HepG2 (cell line): ENCODE measurements around the gene PTCD1. TPM values are rescaled to one million over a fixed set of nuclear protein-coding genes. Genes with fewer than 3 reads are reported as not detected.

Source experiments
- BCL6 ChIP-seq: IDR thresholded peaks from 2 replicates; pipeline ENCODE4 v1.6.1; 2016; ENCODE audit warnings: missing genetic modification reagents, missing compliant biosample characterization
- FOXP1 ChIP-seq, 2 experiments: fragments of 450-650 bp in 1 of 2; IDR thresholded peaks; 2 replicates each; pipeline ENCODE4 v1.6.1; 2017 to 2018; ENCODE audit warnings: antibody characterized with exemption in 1 of 2
- KIAA2018 ChIP-seq: sonication (generic); formaldehyde crosslinking; IDR thresholded peaks from 2 replicates; pipeline ENCODE4 v1.5.0; 2020; ENCODE audit warnings: mild to moderate bottlenecking, missing genetic modification reagents, borderline replicate concordance
- PRMT3 ChIP-seq: sonication (generic); formaldehyde crosslinking; IDR thresholded peaks from 2 replicates; pipeline ENCODE4 v1.8.1; 2022; ENCODE audit warnings: low read depth, mild to moderate bottlenecking, moderate library complexity, missing genetic modification reagents, borderline replicate concordance
- PRPF4 ChIP-seq: fragments of 200-400 bp; formaldehyde crosslinking; IDR thresholded peaks from 2 replicates; pipeline ENCODE4 v1.6.1; 2016; ENCODE audit warnings: low read length, low read depth; ENCODE audit not compliant: poor library complexity, severe bottlenecking
- TBP ChIP-seq: sonication (generic); formaldehyde crosslinking; IDR thresholded peaks from 2 replicates; pipeline ENCODE4 v1.5.0; 2020; ENCODE audit warnings: missing genetic modification reagents
- ZBTB25 ChIP-seq: IDR thresholded peaks from 2 replicates; pipeline ENCODE4 v1.6.1; 2018; ENCODE audit warnings: missing genetic modification reagents
- ZFAT ChIP-seq: sonication (generic); formaldehyde crosslinking; conservative IDR thresholded peaks from 2 replicates; pipeline ENCODE4 v1.8.1; 2023; ENCODE audit warnings: missing genetic modification reagents, inconsistent platforms
- ZFP1 ChIP-seq: IDR thresholded peaks from 2 replicates; pipeline ENCODE4 v1.6.1; 2016
- ZNF337 ChIP-seq: sonication (generic); formaldehyde crosslinking; IDR thresholded peaks from 2 replicates; pipeline ENCODE4 v1.5.1; 2020; ENCODE audit warnings: missing genetic modification reagents, low read depth, mild to moderate bottlenecking, borderline replicate concordance
- ZNF33A ChIP-seq: sonication (generic); formaldehyde crosslinking; IDR thresholded peaks from 2 replicates; pipeline ENCODE4 v1.5.1; 2020; ENCODE audit warnings: missing genetic modification reagents, mild to moderate bottlenecking, moderate library complexity, borderline replicate concordance
- ZNF441 ChIP-seq: sonication (generic); formaldehyde crosslinking; IDR thresholded peaks from 2 replicates; pipeline ENCODE4 v1.7.0; 2021; ENCODE audit warnings: missing genetic modification reagents, borderline replicate concordance
- ZNF564 ChIP-seq: sonication (generic); formaldehyde crosslinking; IDR thresholded peaks from 2 replicates; pipeline ENCODE4 v1.8.1; 2023; ENCODE audit warnings: mild to moderate bottlenecking, missing genetic modification reagents
- ZSCAN31 ChIP-seq: sonication (generic); formaldehyde crosslinking; IDR thresholded peaks from 2 replicates; pipeline ENCODE4 v1.5.0; 2020; ENCODE audit warnings: low read depth, mild to moderate bottlenecking, missing genetic modification reagents
- polyA plus RNA-seq, 8 experiments: library from polyadenylated mRNA; depleted of rRNA in 3 of 8; stranded (reverse) in 7 of 8; unstranded in 1 of 8; fragments of >200 nt; fragmentation: Illumina TruSeq in 4 of 8; extraction: Trizol in 4 of 8; gene quantifications; 2 replicates each; pipeline versions ENCODE4 v1.2.1 to v1.2.3, GENCODE V29; 2011 to 2016; ENCODE audit warnings: low read depth in 4 of 8, missing spikeins in 1 of 8, mixed read lengths in 1 of 8; ENCODE audit not compliant: insufficient read depth in 1 of 8
- total RNA-seq, 5 experiments: library from RNA; depleted of rRNA; stranded (reverse); fragments of >200 nt; fragmentation: Illumina TruSeq; extraction: Trizol; gene quantifications; 2 replicates each; pipeline ENCODE4 v1.2.3, GENCODE V29; 2016; ENCODE audit warnings: low read depth in 1 of 5

The PTCD1 gene
- total and polyA plus RNA-seq, 2 of the 13 experiments (the other 11 are each of a cell fraction or from before 2014, with no cell fraction given): 3.0 to 8.4 TPM

DNA sequence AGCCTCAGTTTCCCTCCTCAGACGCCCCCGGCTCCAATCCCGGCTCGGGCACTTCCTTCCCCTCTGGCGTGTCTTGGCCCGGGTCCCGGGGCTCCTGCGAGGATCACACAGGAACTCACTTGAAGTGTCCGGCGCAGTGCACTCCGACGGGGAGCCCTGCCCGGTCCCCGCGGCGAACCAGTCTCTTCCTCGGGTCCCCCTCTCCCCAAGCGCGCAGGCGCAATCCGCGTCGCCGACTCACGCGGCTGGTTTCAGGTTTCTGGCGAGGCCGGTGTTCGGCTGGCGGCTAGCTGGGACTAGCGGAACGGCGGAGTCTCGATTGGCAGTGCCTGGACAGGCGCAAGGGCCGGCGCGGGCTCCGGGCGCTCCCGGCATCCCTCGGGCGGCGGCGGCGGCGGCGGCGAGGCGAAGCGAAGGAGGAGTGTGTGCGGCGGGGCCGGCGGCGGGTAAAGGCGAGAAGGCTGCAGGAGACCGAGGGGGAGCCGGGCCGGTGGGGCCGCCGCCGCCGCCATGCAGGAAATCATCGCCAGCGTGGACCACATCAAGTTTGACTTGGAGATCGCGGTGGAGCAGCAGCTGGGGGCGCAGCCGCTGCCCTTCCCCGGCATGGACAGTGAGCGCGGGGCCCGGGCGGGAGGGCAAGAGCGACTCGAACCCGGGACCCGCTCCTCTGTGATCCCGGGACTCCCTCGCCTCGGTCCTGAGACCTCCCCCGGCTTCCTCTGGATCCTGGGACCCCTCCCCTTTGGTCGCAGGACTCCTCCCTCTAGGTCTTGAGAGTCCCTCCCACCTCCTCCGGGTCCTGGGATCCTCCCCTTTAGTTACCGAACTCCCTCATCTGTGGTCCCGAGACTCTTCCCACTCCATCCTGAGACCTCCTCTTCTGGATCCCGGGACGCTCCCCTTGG, at the start of gene PTCD1, which contains the start of gene CPSF4 (continued):
- TF ChIP-seq KIAA2018 (CRISPR knock-in tag): no peak
- peak; percentile 39; the same call in 1 of the 2 replicates for TF ChIP-seq BCL6 (CRISPR knock-in tag)
- TF ChIP-seq ZNF33A (CRISPR knock-in tag): no peak
- no peak for TF ChIP-seq ZFAT (CRISPR knock-in tag)
- peak; percentile 75; the same call in 1 of the 2 replicates for TF ChIP-seq ZNF337 (CRISPR knock-in tag)
- no peak for TF ChIP-seq ZFP1 (CRISPR knock-in tag)
- TF ChIP-seq PRMT3 (CRISPR knock-in tag): 0 out of 2 replicates have a peak, but pooled peaks have one; percentile 31
- TF ChIP-seq ZBTB25 (CRISPR knock-in tag): peak; percentile 97
- no peak for TF ChIP-seq TBP (CRISPR knock-in tag)
- TF ChIP-seq ZNF441: peak; percentile 58; the same call in 1 of the 2 replicates
- no peak for TF ChIP-seq FOXP1 (IDR thresholded peaks at IDR 0.05)
- no peak for TF ChIP-seq FOXP1 (CRISPR knock-in tag; IDR thresholded peaks at IDR 0.05)
- TF ChIP-seq ZSCAN31: peak; percentile 92
- no peak for TF ChIP-seq PRPF4
- peak; percentile 72; the same call in 1 of the 2 replicates for TF ChIP-seq ZNF564
